DOHH2 (cell line): ENCODE measurements around the gene TEX19.

Experiments used
- H3F3A ChIP-seq: fragments of 200-600 bp; sonication (generic), shearing (Covaris generic); 2 replicates; pipeline ENCODE4 v1.6.0; 2016; ENCODE audit warnings: antibody characterized with exemption, mild to moderate bottlenecking; ENCODE audit not compliant: control insufficient read depth, insufficient read depth
- H3K27ac ChIP-seq: fragments of 200-600 bp; sonication (generic); 2 replicates; pipeline ENCODE4 v1.5.1; 2014; ENCODE audit warnings: low read depth, mild to moderate bottlenecking, low read length, moderate library complexity
- H3K27me3 ChIP-seq: fragments of 200-600 bp; sonication (generic); 2 replicates; pipeline ENCODE4 v1.6.1; 2014; ENCODE audit warnings: mild to moderate bottlenecking, low read length, mixed read lengths; ENCODE audit not compliant: control insufficient read depth
- H3K36me3 ChIP-seq: fragments of 200-600 bp; sonication (generic); 2 replicates; pipeline ENCODE4 v1.6.1; 2014; ENCODE audit warnings: mild to moderate bottlenecking, low read length, moderate library complexity, mixed read lengths; ENCODE audit not compliant: control insufficient read depth
- H3K4me1 ChIP-seq: fragments of 200-600 bp; sonication (generic); 2 replicates; pipeline ENCODE4 v1.6.1; 2014; ENCODE audit warnings: mild to moderate bottlenecking, low read length, mixed read lengths; ENCODE audit not compliant: control insufficient read depth
- H3K4me2 ChIP-seq: fragments of 200-600 bp; sonication (generic); 2 replicates; pipeline ENCODE4 v1.6.0; 2014; ENCODE audit warnings: mild to moderate bottlenecking, low read length, moderate library complexity
- H3K4me3 ChIP-seq: fragments of 200-600 bp; sonication (generic); 2 replicates; pipeline ENCODE4 v1.5.1; 2014; ENCODE audit warnings: mild to moderate bottlenecking, low read length, mixed read lengths
- H3K79me2 ChIP-seq: fragments of 200-600 bp; sonication (generic); 2 replicates; pipeline ENCODE4 v1.6.1; 2014; ENCODE audit warnings: mild to moderate bottlenecking, low read length, mixed read lengths; ENCODE audit not compliant: control insufficient read depth
- H3K9me2 ChIP-seq: fragments of 200-600 bp; sonication (generic); replicated peaks from 2 replicates; pipeline ENCODE4 v1.6.1; 2014; ENCODE audit warnings: mild to moderate bottlenecking, low read length, mixed read lengths; ENCODE audit not compliant: control insufficient read depth
- H3K9me3 ChIP-seq: fragments of 200-600 bp; sonication (generic); 2 replicates; pipeline ENCODE4 v1.6.1; 2014; ENCODE audit warnings: antibody characterized with exemption, low read length, mixed read lengths; ENCODE audit not compliant: control insufficient read depth, insufficient read depth
- H4K20me1 ChIP-seq: fragments of 200-600 bp; sonication (generic); 2 replicates; pipeline ENCODE4 v1.6.0; 2014; ENCODE audit warnings: low read depth, mild to moderate bottlenecking, antibody characterized with exemption, low read length, moderate library complexity; ENCODE audit not compliant: control insufficient read depth, insufficient read depth
- CTCF ChIP-seq: fragments of 200-600 bp; sonication (generic); IDR thresholded peaks from one replicate; pipeline ENCODE4 v1.5.1; 2014; ENCODE audit warnings: antibody characterized with exemption, mild to moderate bottlenecking, low read depth, low read length; ENCODE audit not compliant: poor library complexity, severe bottlenecking
- EZH2phosphoT487 ChIP-seq: fragments of 200-600 bp; sonication (generic); IDR thresholded peaks from 2 replicates; pipeline ENCODE4 v1.6.1; 2017; ENCODE audit warnings: borderline replicate concordance, mild to moderate bottlenecking, antibody characterized with exemption, low read length, moderate library complexity, mixed read lengths

TEX19 gene

GRCh38 chr17:82387705-82388106 lies 28.7 kb downstream of the TEX19 start:
- Histone ChIP-seq H3K9me2 (no peaks in the 10 kb centered on the region), H3K79me2 (no peaks in the 10 kb centered on the region), H4K20me1 (no peaks in the 10 kb centered on the region), H3K4me2 (no peak overlapping the region), H3K27me3 (no peaks in the 10 kb centered on the region), H3K4me3 (no peak overlapping the region), H3K36me3 (no peaks in the 10 kb centered on the region), H3F3A (no peaks in the 10 kb centered on the region), H3K4me1 (no peaks in the 10 kb centered on the region), H3K9me3 (no peaks in the 10 kb centered on the region), H3K27ac (no peak overlapping the region)
- TF ChIP-seq CTCF: no peak
- TF ChIP-seq EZH2phosphoT487: no peak

DNA sequence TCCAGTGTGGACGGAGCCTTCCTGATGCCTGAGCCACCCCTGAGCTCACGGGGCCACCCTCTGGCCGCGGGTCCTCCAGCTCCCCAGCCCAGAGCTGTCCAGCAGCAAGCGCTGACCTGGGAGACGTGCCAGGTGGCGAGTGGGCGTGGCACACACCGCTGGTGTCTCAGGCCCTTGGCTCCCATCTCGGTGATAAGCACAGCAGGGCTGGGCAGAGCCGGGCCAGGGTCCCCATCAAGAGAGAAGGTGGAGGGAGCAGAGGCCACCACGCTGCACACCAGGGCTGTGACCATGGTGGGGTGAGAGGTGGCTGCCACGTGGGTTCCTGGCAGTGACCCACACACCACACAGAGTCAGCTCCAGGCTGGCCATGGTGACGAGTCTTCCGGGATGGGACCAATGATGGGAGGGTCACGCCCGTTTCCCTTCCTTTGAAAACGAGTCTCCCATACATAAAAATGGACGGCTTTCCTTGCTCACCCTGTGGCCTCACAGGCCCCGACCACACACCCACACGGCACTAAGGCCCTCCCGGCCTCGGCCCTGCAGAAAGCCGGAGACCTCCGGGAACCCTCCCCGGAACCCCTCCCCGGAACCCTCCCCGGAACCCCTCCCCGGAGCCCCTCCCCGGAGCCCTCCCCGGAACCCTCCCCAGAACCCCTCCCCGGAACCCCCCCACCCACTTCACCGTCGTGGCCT lies 29.3 kb downstream of the TEX19 start:
- no peaks in the 10 kb centered on the region for H3K9me2 ChIP-seq
- no peak overlapping the region for H3K4me3 ChIP-seq
- TF ChIP-seq EZH2phosphoT487 (no peak), CTCF (no peak)
- no peaks in the 10 kb centered on the region for H3K36me3 ChIP-seq
- H3K4me1 ChIP-seq: no peaks in the 10 kb centered on the region
- H4K20me1 ChIP-seq: no peaks in the 10 kb centered on the region
- no peaks in the 10 kb centered on the region for H3F3A ChIP-seq
- no peak overlapping the region for H3K27ac ChIP-seq
- no peak overlapping the region for H3K4me2 ChIP-seq
- no peaks in the 10 kb centered on the region for H3K27me3 ChIP-seq
- H3K79me2 ChIP-seq: no peaks in the 10 kb centered on the region
- H3K9me3 ChIP-seq: no peaks in the 10 kb centered on the region

- no peaks in the 10 kb centered on the region for H4K20me1 ChIP-seq
- TF ChIP-seq CTCF (no peak), EZH2phosphoT487 (no peak)
Measured at GRCh38 chr17:82388922-82389283, 29.9 kb downstream of the TEX19 start.

More at GRCh38 chr17:82388922-82389283, 29.9 kb downstream of the TEX19 start:
- no peaks in the 10 kb centered on the region for H3K79me2 ChIP-seq
- no peaks in the 10 kb centered on the region for H3K4me1 ChIP-seq
- H3K9me2 ChIP-seq: no peaks in the 10 kb centered on the region
- no peak overlapping the region for H3K4me2 ChIP-seq
- no peaks in the 10 kb centered on the region for H3K36me3 ChIP-seq
- no peaks in the 10 kb centered on the region for H3K9me3 ChIP-seq
- H3F3A ChIP-seq: no peaks in the 10 kb centered on the region
- no peak overlapping the region for H3K27ac ChIP-seq
- H3K4me3 ChIP-seq: no peak overlapping the region
- no peaks in the 10 kb centered on the region for H3K27me3 ChIP-seq
